ENCODE data around the gene ZNF462.
"Not testable (repeated sequence)": the region's sequence is repeated elsewhere in the genome, so short reads cannot be mapped to it uniquely, and the experiment has no call there.

ZNF462 gene

GRCh38 chr9:106964822-106965525 lies 102.0 kb downstream of the ZNF462 start:
- no peak for DNase-seq

DNA sequence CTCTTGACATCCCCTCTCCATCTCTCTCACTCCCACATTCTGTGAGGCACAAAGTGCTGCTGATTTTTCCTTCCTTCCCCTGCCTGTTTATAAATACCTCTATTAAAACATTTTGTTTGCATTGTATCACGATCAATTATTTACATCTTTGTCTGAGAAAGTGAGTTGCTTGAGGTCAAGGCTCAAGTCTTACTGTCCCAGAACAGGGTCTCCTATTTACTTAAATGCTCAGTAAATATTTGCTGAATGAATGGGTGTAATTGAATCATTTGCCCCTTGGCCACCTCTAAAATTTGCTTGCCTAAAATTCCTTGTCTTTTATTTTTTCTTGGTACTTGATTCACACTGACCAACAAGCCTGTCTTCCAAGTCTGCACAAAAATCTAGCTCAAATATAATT lies 103.5 kb downstream of the ZNF462 start:
- no peak for DNase-seq

- DNase-seq: no peak
Measured at GRCh38 chr9:106969696-106970095, 106.7 kb downstream of the ZNF462 start.

DNA sequence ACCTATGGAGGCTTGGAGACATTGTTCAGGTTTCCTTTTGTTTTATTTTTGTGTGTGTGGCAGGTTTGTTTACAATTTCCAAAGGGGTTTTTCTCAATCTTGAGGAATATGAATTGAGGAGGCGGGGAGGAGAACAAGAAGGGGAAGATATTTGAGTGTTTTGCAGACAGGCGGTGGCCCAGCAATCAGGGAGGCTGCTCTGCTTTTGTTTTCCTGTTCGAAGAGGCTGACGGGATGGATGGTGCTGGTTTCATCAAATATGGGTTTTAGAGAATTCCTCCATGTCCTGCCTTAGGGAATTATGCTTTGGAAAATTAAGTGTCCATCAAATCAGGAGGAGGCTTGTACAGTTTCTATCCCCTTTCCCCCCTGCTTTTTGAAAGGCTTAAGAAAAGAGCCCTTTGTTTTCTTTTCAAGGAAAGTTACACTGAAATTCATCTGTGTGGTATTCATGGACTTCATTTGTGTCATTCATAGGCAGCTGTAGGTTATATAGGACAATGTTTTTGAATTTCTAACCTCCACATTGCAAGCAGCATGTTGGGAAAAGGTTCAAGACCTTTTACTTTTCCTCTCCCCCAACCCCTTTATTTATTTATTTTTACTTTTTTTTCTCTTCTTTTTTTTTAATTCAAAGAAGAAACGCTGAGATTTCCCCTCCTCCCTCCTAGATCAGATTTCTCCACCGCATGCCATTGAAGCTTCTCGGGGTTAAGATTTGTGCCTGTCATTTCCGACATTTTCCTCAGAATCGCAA lies 107.4 kb downstream of the ZNF462 start:
- no peak for DNase-seq

GRCh38 chr9:106970976-106971457 lies 108.1 kb downstream of the ZNF462 start:
- no peak for DNase-seq

- DNase-seq: no peak
Measured at GRCh38 chr9:106972082-106972481, 109.1 kb downstream of the ZNF462 start.

GRCh38 chr9:106974341-106974740 lies 111.4 kb downstream of the ZNF462 start:
- DNase-seq: no peak

GRCh38 chr9:106976772-106977171 lies 113.8 kb downstream of the ZNF462 start:
- no peak for DNase-seq

- no peak for DNase-seq
Measured at GRCh38 chr9:106980551-106981101, 117.7 kb downstream of the ZNF462 start.

GRCh38 chr9:106981396-106982287 lies 118.7 kb downstream of the ZNF462 start:
- no peak for DNase-seq

- no peak for DNase-seq
Measured at GRCh38 chr9:106982636-106983035, 119.7 kb downstream of the ZNF462 start.

DNA sequence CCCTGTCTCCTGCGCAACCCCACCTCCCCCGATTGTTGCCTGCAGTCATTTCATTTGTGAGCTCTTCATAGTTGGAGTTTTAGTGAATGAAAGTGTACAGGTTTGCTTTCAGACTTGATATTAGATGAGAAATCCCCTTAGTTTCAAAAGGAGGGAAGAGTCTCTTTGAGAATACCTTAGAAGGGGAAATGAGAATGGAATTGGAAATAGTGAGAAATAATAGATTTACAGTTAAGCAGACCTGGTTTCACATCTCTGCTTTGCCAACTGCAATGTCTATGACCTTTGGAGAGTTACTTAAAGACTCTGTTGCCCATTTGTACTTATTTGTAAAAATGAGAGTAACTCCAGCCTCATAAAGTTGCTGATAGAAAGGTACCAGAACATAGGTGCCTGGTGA lies 120.4 kb downstream of the ZNF462 start:
- DNase-seq: no peak

DNA sequence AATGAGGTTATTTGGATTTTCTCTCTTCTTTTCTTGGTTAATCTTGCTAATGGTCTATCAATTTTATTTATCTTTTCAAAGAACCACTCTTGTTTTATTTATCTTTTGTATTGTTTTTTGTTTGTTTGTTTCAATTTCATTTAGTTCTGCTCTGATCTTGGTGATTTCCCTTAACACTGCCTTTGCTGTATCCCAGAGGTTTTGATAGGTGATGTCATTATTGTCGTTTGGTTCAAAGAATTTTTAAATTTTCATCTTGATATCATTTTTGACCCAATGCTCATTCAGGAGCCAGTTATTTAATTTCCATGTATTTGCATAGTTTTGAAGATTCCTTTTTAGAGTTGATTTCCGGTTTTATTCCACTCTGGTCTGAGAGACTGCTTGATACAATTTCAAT lies 126.9 kb downstream of the ZNF462 start:
- not testable (repeated sequence) for DNase-seq

DNA sequence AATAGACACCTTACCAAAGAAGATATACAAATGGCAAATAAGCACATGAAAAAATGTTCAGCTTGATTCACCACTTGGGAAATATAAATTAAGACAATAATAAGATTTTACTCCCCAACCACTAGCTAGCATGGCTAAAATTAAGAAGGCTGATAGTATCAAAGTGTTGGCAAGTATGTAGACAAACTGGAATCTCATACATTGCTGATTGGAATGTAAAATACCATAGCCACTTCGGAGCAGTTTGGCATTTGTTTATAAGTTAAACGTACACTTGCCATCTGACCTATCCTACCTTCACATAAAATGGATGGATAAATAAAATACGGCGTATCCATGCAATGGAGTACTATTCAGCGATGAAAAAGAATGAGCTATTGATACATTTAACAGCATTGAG lies 129.2 kb downstream of the ZNF462 start:
- no peak for DNase-seq

DNA sequence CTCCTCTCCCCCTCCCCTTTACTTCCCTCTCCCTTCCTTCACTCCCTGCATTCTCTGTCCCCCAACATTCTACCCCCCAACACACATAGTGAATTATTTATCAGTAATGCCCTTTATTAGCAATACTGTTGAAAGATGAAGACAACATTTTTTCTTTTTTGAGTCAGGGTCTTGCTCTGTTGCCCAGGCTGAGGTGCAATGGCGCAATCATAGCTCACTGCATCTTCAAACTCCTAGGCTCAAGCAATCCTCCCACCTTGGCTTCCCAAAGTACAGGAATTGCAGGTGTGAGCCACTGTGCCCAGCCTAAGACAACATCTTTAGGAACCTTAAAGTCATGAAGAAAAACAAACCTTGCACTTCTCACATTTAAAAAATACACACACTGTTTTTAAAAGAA lies 130.6 kb downstream of the ZNF462 start:
- DNase-seq: no peak

DNA sequence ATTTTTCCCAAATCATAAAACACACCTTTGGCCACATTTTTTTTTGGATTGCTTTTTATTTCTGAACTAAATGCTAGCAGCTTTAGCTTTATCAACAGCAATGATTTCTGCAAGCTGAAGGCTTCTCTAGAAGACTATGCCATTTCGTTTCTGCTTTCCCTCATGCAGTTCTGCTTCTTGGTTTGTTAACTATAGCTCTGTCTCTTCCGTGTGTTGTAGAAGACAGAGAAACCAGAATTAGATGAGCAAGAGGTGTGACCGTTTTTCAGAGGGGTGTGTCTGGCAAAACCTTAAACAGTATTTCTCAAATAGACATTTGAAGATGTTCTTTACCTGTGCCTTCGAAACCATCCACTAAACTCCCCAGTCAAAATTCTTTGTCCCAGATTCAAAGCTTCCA lies 131.5 kb downstream of the ZNF462 start:
- DNase-seq: no peak

DNA sequence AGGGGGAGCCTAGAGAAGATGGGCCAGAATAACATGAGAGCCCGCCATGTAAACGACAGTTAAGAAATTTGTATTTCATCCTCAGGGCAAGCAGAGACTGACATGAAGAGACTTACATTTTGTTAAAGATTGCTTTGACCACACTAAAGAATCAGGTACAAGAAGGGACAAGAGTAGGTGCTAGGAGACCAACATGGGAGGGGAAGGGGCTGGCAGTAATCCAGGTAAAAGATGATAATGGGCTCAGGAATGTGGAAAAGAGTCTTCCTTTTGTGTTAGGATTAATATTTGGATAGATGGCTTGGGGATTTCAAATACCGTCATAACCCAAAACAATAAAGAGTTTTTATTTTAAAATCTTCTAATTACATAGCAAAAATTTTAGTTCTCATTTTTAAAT lies 137.3 kb downstream of the ZNF462 start:
- DNase-seq: no peak

- DNase-seq: no peak
Measured at GRCh38 chr9:107005201-107005600, 142.2 kb downstream of the ZNF462 start.

GRCh38 chr9:107007402-107007801 lies 144.4 kb downstream of the ZNF462 start:
- no peak for DNase-seq

GRCh38 chr9:107008011-107008410 lies 145.0 kb downstream of the ZNF462 start:
- DNase-seq: no peak

- no peak for DNase-seq
Measured at GRCh38 chr9:107008447-107008846, 145.5 kb downstream of the ZNF462 start.

DNA sequence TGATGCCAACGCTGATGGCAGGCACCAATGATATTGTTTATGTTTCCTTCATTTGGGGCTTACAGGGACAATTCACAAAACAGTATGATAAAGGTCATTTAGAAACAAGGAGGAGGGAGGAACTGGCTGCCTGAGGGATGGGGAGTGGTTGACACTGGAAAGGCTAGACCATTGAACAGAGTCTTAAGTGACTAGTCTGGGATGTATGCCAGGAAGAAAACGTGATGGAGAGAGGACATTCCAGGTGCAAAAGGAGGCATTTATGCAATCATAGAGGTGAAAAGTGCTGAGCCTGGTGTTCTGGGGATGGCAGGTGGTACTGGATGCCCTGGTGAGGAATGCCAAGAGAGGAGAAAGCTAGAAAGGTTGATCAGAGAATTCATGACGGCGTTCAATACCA lies 153.4 kb downstream of the ZNF462 start:
- no peak for DNase-seq
